Melanocyte of skin (primary cell): Measurements from ENCODE around the gene CCDC17. TPM values are rescaled to one million over a fixed set of nuclear protein-coding genes. Genes with fewer than 3 reads are reported as not detected.

ENCODE experiments used
- small RNA-seq, 2 donors: library from RNA; depleted of rRNA; stranded (forward); fragments of <200 nt; gene quantifications; one replicate each; pipeline ENCODE3, GENCODE V24; 2012
- total RNA-seq, 2 donors: library from RNA; depleted of rRNA; stranded (reverse); fragments of >200 nt; gene quantifications; 2 replicates each; pipeline ENCODE4 v1.2.3, GENCODE V29; 2012

The CCDC17 gene
- under 1 TPM; 0.69 to 1.00 TPM for total RNA-seq

GRCh38 chr1:45623972-45624371 is at the start of gene CCDC17:
Gene CCDC17 (minus strand): TSS chr1:45624054. CDS start chr1:45623909, 145 bp downstream.

DNA sequence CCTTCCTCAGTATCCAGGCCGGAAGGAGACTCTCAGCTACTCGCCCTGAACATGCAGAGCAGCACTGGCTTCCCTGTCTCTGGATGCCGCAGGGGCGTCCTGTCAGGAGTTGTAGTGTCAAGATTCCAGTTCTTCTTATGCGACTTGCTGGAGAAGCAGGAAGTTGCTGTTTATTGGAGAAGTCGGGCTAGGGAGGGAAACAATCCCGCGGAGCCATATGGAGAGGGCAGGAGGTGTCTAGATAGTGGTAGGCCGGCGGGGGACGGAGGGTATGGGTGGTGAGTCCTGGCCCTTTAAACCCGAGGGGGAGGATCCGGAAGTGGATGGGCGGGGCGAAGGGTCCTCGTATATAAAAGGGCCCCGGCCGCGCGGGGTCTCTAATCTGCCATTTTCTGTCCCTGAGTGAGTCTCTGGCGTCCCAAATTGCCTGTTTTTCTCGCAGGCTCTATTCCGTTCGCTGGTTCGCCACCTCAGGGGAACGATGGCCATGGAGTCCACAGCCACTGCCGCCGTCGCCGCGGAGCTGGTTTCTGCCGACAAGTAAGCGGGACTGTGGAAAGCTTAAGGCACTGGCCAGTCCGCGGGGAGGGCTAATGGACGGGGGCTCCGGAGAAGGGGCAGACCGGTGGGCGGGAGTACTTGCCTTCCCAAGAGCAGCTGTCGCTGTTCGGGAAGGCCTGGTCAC is 40.0 kb downstream of the CCDC17 start, which contains the start of gene NASP:
Gene NASP (plus strand): TSS at position 376 of the 685 bp plus-strand sequence. CDS start 106 bp downstream, at position 482.

Small RNAs within 50 kb of the gene (small RNA-seq; reads per million reads assigned to genes)
- gene AL355480.1 (0 reads per million in 2 donors), gene AL355480.2 (0 reads per million in 2 donors), gene AL355480.3 (0 reads per million in 2 donors), gene AL355480.4 (0 reads per million in 2 donors)

Other genes with a start within 250 kb of the CCDC17 start
- gene TESK2, start 132.9 kb downstream of the CCDC17 start, total RNA-seq: 10 to 100 TPM; 17.0 to 18.2 TPM
- 1 to 10 TPM; 1.7 to 2.3 TPM for gene CCDC163, start 124.0 kb downstream of the CCDC17 start, total RNA-seq
- 10 to 100 TPM; 15.8 to 18.3 TPM for gene MMACHC, start 123.8 kb downstream of the CCDC17 start, total RNA-seq
- gene PRDX1, start 102.2 kb downstream of the CCDC17 start, total RNA-seq: 100 to 1,000 TPM; 225 to 535 TPM
- gene AKR1A1, start 73.2 kb downstream of the CCDC17 start, total RNA-seq: 100 to 1,000 TPM in 1 of 2 donors, 10 to 100 TPM in 1; 52.3 to 103 TPM
- gene NASP, start 40.0 kb downstream of the CCDC17 start, total RNA-seq: 10 to 100 TPM; 31.0 to 84.9 TPM
- 10 to 100 TPM; 84.3 to 91.2 TPM for gene GPBP1L1, start 62.5 kb upstream of the CCDC17 start, total RNA-seq
- 10 to 100 TPM; 15.5 to 19.6 TPM for gene TMEM69, start 64.1 kb upstream of the CCDC17 start, total RNA-seq
- 1 to 10 TPM; 4.3 to 8.6 TPM for gene IPP, start 126.6 kb upstream of the CCDC17 start, total RNA-seq
- gene MAST2, start 179.6 kb upstream of the CCDC17 start, total RNA-seq: 10 to 100 TPM; 23.1 to 25.6 TPM